ENCODE data around the gene TAF1C. TPM values are rescaled to one million over a fixed set of nuclear protein-coding genes. Genes with fewer than 3 reads are reported as not detected.

The TAF1C gene
- total RNA-seq, 1 donor from 2014 or later = 8.6 TPM

DNA sequence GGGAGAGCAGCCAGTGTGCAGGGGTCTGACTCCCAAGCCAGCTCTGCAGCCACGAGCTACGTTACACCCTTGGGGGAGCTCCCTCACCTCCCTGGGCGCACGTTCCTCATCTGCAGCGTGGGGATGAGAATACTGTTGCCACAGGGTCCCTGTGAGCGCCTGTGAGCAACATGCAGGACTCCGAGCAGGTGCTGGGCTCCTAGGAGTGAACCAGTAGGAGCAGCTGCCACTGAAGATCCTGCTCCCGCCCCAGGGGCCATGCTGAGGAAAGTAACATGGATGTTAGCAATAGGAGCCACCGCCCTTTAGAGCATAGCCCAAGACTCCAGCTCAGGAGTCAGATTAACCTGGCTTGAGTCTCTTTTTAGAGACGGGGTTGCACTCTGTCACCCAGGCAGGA lies 25.8 kb downstream of the TAF1C start:
- no peak for DNase-seq (ENCODE audit: low read depth in 2 of 2)

- no peak for DNase-seq (ENCODE audit: low read depth in 2 of 2)
Observed at GRCh38 chr16:84159800-84160199, 27.1 kb downstream of the TAF1C start.

GRCh38 chr16:84159007-84159406 lies 27.9 kb downstream of the TAF1C start:
- DNase-seq (ENCODE audit: low read depth in 2 of 2) = no peak

GRCh38 chr16:84156342-84156784 lies 30.5 kb downstream of the TAF1C start:
- DNase-seq (ENCODE audit: low read depth in 2 of 2) = no peak

- no peak for DNase-seq (ENCODE audit: low read depth in 2 of 2)
Observed at GRCh38 chr16:84155771-84156170, 31.1 kb downstream of the TAF1C start.

DNA sequence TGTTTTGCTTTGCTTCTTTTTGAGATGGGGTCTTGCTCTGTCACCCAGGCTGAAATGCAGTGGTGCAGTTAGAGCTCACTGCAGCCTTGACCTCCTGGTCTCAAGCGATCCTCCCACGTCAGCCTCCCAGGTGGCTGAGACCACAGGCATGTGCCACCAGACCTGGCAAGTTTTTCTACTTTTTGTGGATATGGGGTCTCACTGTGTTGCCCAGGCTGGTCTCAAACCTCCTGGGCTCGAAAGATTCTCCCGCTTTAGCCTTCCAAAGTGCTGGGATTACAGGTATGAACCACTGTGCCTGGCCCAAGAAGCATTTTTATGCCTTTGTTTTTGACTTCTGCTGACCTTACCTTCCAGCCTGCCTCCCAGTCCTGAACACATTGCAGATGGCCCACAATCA lies 31.6 kb downstream of the TAF1C start:
- no peak for DNase-seq (ENCODE audit: low read depth in 2 of 2)

DNA sequence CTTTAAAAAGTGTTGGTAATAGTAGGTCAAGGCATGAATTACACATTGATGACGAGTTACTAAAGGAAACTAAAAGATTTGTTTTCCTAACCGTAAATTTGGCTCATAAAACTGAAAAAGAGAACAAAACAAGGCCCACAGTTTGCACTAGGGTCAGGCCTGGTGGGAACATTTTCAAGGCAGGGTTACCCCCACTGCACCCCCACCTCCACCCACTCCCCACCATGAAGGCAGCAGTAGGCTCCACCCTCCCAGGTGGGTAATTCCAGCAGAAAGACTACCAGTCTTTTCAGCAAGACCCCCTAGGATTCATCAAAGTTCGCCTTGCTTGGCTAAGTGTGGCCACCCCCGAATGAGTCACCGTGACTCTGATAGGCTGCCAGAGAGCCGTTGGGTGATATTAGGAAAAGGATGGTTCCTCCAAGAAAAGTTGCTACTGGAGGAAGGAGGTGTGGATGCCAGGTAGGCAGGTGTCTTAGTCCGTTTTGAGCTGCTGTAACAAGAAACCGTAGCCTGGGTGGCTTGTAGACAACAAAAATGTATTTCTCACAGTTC lies 33.1 kb downstream of the TAF1C start:
- DNase-seq (ENCODE audit: low read depth in 2 of 2) = no peak

DNA sequence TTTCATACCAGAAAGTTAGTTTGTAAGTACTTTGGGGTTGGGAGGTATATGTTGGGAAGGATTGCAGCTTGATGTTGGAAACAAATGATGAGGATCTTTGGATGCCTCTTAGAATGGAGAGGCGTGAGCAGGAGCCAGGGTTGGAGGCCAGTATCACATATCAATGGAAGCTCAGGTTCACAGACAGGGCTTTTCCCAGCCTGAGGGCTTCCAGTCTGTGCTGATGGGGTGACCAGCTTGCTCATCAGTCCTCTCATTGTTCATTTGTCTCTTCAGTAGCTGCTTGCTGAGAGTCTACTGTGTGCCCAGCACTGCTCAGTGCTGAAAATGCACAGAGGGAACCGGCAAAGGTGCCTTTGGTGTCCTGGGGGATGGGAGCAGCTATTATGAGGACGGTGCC lies 35.9 kb downstream of the TAF1C start:
- DNase-seq (ENCODE audit: low read depth in 2 of 2) = no peak

GRCh38 chr16:84144859-84145639 lies 41.8 kb downstream of the TAF1C start, which contains the start of the genes DNAAF1 and HSDL1:
Gene DNAAF1, plus strand, starts transcription at chr16:84145308. Its CDS starts 133 bp downstream, at chr16:84145441.
Gene HSDL1, minus strand, starts transcription at chr16:84145177. Its CDS starts 13,856 bp downstream, at chr16:84131321.
- peak; percentile 69 to 86 for DNase-seq (ENCODE audit: low read depth in 2 of 2)

DNA sequence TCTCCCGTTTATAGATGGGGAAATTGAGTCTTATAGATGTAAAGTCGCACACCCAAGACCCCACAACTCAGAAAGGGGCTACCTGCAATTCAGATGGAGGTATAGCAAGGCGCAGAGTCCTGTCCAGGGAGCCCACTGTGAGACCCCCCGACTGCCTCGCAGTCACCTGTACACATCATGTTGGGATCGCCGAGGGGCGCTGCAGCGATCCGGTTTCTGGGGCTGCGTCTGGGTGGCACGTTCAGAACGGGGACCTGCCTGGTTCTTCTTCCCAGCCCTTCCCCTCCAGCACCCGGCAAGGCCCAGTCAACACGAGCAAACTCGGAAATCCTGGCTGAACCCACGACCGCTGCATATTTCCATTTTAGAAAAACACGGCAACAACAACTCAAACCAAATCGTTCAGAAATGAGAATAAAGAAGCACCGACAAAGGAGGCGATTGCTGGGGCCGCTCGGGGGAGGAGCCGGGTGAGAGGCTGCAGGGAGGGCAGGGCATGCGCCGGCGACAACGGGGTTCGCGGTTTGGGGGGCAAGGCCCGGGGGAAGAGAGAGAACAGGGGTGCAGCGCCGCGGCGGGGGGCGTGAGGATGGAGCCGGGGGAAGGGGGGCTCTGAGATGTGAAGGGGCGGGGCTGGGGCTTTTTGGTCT lies 42.5 kb downstream of the TAF1C start:
- DNase-seq (ENCODE audit: low read depth in 2 of 2) = peak in 1 of 2 donors; percentile 47

DNA sequence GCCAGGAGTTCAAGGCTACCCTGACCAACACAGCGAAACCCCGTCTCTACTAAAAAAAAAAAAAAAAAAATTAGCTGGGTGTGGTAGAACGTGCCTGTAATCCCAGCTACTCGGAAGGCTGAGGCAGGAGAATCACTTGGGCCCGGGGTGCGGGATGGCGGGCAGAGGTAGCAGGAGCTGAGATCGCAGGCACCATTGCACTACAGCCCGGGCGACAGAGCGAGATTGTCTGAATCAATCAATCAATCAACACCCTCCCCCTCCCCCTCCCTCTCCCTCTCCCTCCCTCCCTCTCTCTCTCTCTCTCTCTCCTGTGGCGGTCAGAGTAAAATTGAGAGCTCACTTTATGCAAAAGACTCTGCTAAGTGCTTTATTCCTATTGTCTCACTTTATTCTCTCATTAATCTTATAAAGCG lies 43.1 kb downstream of the TAF1C start:
- DNase-seq (ENCODE audit: low read depth in 2 of 2) = peak; percentile 17 to 51

DNA sequence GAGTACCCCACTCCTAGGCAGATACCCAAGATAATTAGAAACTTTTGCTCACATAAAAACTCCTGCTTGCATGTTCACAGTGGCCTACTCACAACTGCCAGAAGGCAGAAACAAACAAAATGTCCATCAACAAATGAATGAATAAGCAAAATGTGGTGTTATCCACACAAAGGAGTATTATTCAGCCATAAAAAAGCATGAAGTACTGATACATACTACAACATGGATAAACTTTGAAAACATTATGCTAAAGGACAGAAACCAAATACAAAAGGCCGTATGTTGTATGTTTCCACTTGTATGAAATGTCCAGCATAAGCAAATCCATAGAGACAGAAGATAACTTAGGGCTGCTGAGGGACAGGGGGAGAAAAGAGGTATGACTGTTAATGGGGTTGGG lies 43.8 kb downstream of the TAF1C start:
- no peak for DNase-seq (ENCODE audit: low read depth in 2 of 2)

GRCh38 chr16:84141143-84141670 lies 45.6 kb downstream of the TAF1C start:
- no peak for DNase-seq (ENCODE audit: low read depth in 2 of 2)

DNA sequence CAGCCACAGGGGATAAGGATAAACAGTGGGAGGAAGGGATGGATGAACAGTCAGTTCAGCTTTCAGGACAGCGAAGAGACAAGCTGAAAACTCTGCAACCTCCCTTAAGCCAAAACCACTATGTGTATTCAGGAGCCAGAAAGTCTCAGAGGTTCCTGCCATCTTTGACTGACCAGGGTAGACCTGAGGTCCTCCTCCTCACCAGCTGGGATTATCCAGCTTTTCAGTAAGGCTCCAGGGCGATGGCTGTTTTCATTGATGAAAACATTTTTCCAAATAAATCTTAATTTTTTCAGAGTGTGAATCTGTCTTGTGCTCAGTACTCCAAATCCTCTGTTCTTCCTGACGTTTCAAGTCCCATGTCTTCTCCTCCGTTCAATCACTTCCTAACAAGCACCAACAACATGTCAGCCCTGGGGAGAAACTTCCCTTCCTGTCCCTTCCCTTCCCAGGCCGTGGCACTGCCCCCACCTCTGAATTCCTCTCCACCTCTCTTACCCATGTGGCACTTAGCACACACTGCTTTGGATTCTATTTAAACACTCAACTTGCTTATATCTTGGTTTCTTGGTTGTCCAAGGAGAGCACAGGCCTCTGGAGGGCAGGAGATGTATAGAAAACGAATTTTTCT lies 47.1 kb downstream of the TAF1C start:
- no peak for DNase-seq (ENCODE audit: low read depth in 2 of 2)

- peak; percentile 65 to 74 for DNase-seq (ENCODE audit: low read depth in 2 of 2)
Observed at GRCh38 chr16:84138824-84139627, 47.8 kb downstream of the TAF1C start.

DNA sequence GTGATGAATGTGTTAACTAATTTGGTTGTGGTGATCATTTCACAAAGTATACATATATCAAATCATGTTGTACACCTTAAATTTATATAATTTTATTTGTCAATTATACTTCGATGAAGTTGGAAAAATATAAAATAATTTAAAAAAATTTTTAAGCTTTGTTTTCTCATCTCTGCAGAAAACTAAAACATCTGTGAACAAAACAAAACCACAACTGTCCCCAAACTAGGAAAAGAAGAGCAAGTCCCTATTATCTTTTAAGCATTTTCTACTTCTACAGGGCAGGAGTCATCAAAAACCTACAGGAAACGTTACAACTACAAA lies 48.4 kb downstream of the TAF1C start:
- no peak for DNase-seq (ENCODE audit: low read depth in 2 of 2)

- no peak for DNase-seq (ENCODE audit: low read depth in 2 of 2)
Observed at GRCh38 chr16:84137769-84138357, 49.0 kb downstream of the TAF1C start.

DNA sequence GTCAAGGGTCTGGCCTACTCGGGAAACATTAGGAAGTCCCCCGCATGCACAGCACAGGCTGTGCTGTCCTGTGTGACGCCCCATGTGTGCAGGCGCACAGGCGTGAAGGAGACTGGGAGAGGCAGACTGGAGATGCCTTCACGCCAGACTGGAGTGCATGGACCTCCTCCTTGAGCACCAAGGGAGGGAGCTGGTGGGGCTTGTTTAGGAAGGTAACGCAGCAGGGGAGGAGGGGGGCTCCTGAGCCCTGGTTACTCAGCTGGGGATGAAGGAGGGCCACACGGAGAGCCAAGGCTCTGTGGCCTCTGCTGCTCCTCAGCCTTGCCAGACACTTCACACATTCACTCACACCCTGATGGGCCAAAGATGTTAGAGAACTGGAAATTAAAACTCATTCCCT lies 49.6 kb downstream of the TAF1C start:
- DNase-seq (ENCODE audit: low read depth in 2 of 2) = no peak

DNA sequence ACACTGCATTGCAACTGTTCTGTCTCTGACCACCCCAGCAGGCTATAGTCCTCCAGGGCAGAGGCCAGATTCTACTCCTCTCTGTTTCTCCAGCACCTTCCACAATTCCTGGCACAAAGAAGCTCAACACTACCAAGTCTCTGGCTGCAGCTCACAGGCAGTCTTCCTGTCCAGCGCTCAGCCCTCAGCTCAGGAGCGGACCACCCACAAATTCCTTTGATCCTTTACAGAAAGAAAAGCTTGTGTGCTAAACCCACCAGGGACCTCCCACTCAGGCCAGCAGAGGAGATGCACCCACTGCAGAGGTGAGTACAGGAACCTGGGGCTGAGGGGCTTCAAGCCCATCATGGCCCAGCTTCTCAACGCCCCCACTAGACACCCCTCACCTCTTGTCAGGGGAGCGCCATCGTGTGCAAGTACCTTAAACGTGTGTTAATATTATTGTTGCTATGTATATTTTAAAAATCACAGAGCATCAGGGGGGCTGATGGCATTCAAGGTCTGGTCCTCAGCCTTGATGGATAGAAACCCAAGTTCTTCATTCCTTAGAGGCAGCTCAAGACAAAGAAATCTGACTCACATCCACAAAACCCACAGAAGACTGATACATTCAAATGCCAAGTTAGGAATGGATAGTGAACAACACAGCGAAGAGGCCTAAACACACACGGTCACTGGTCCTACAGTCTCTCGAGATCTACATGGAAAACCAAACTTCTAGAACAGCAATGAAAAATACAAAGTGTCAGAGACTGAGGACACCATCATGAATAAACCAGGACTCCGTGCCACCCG lies 50.3 kb downstream of the TAF1C start:
- no peak for DNase-seq (ENCODE audit: low read depth in 2 of 2)

Measured in dermis microvascular lymphatic vessel endothelial cell (primary cell).